Tibial nerve (tissue), 4 donors: ENCODE data around the gene IYD. TPM values are rescaled to one million over a fixed set of nuclear protein-coding genes. Genes with fewer than 3 reads are reported as not detected.

ENCODE experiments used
- DNase-seq, 2 donors: peaks; one replicate each; pipeline ENCODE4 v3.0.0-alpha.2; 2019; ENCODE audit warnings: low spot score in 2 of 2
- H3K27ac ChIP-seq, 4 donors: fragments of 200-600 bp; sonication (generic) in 3 of 4; one replicate each; pipeline ENCODE4 v1.5.1; 2017 to 2019; ENCODE audit warnings: mild to moderate bottlenecking in 1 of 4
- H3K27me3 ChIP-seq, 2 donors: fragments of 200-600 bp; sonication (generic) in 1 of 2; one replicate each; pipeline versions ENCODE4 v1.5.1 to v1.6.0; 2017 to 2019
- H3K36me3 ChIP-seq, 3 donors: fragments of 200-600 bp; sonication (generic); one replicate each; pipeline ENCODE4 v1.5.1; 2018 to 2019
- H3K4me1 ChIP-seq, 4 donors: fragments of 200-600 bp; sonication (generic) in 3 of 4; one replicate each; pipeline ENCODE4 v1.5.1; 2017 to 2019
- H3K4me3 ChIP-seq, 4 donors: fragments of 200-600 bp; sonication (generic) in 3 of 4; one replicate each; pipeline ENCODE4 v1.5.1; 2017 to 2019; ENCODE audit warnings: mild to moderate bottlenecking in 1 of 4, moderate library complexity in 1 of 4
- H3K9me3 ChIP-seq, 4 donors: fragments of 200-600 bp; sonication (generic) in 3 of 4; one replicate each; pipeline ENCODE4 v1.5.1; 2017 to 2019
- CTCF ChIP-seq, 5 experiments: fragments of 200-600 bp in 3 of 5; fragments of 450-650 bp in 2 of 5; sonication (generic) in 3 of 5; IDR thresholded peaks; one replicate each; pipeline ENCODE4 v1.5.1; 2016 to 2019; ENCODE audit warnings: antibody characterized with exemption in 5 of 5, mild to moderate bottlenecking in 3 of 5, moderate library complexity in 2 of 5
- EP300 ChIP-seq, 2 donors: sonication (generic); formaldehyde crosslinking; IDR thresholded peaks; one replicate each; pipeline ENCODE4 v1.6.1; 2017; ENCODE audit warnings: antibody characterized with exemption in 2 of 2, mild to moderate bottlenecking in 1 of 2
- POLR2A ChIP-seq, 2 donors: fragments of 450-650 bp; IDR thresholded peaks; one replicate each; pipeline ENCODE4 v1.6.1; 2017; ENCODE audit warnings: antibody characterized with exemption in 2 of 2, mild to moderate bottlenecking in 2 of 2, moderate library complexity in 2 of 2
- WGBS, 2 donors: methylation state at CpG; one replicate each; pipeline ENCODE4 v1.1.5; 2018; 5-methylcytosine and 5-hydroxymethylcytosine counted together
- total RNA-seq, 4 donors: library from RNA; depleted of rRNA; stranded (reverse); fragments of >200 nt; gene quantifications; one replicate each; pipeline ENCODE4 v1.1.0, GENCODE V29; 2016

Gene IYD
- total RNA-seq, 4 donors from 2014 or later, result under 0.01 TPM; not detected in 3

GRCh38 chr6:150394053-150394898, 25.5 kb downstream of the IYD start:
- H3K4me1 ChIP-seq, result no peaks in the 10 kb centered on the region
- DNase-seq, result no peak
- H3K27me3 ChIP-seq, result no peaks in the 10 kb centered on the region
- H3K4me3 ChIP-seq, result no peak overlapping the region
- H3K9me3 ChIP-seq, result no peaks in the 10 kb centered on the region
- H3K27ac ChIP-seq, result peak overlapping the region in 1 of 4 donors; percentile 25
- 53 to 62% methylated on average over 6 of the region's 6 CpGs for WGBS, 2 donors
- no peaks in the 10 kb centered on the region for H3K36me3 ChIP-seq
- TF ChIP-seq POLR2A (IDR thresholded peaks at IDR 0.05) (no peak), CTCF (IDR thresholded peaks at IDR 0.05) (no peak), EP300 (IDR thresholded peaks at IDR 0.05) (no peak)

- DNase-seq, result no peak
- Histone ChIP-seq H3K27me3 (no peaks in the 10 kb centered on the region), H3K4me1 (no peaks in the 10 kb centered on the region), H3K27ac (peak overlapping the region in 1 of 4 donors; percentile 25), H3K9me3 (no peaks in the 10 kb centered on the region), H3K36me3 (no peaks in the 10 kb centered on the region), H3K4me3 (no peak overlapping the region)
- 51 to 56% methylated on average over 3 of the region's 3 CpGs for WGBS, 2 donors
- TF ChIP-seq CTCF (IDR thresholded peaks at IDR 0.05) (no peak), EP300 (IDR thresholded peaks at IDR 0.05) (no peak), POLR2A (IDR thresholded peaks at IDR 0.05) (no peak)
These were observed 26.1 kb downstream of the IYD start for GRCh38 chr6:150394899-150395295.

- Histone ChIP-seq H3K27me3 (no peaks in the 10 kb centered on the region), H3K36me3 (no peaks in the 10 kb centered on the region), H3K9me3 (no peaks in the 10 kb centered on the region), H3K4me3 (no peak overlapping the region), H3K27ac (no peak overlapping the region), H3K4me1 (no peaks in the 10 kb centered on the region)
- TF ChIP-seq EP300 (IDR thresholded peaks at IDR 0.05), result no peak
- no peak for TF ChIP-seq POLR2A (IDR thresholded peaks at IDR 0.05)
- peak; percentile 60 to 74 (median 68) for TF ChIP-seq CTCF (IDR thresholded peaks at IDR 0.05)
- DNase-seq, result peak in 1 of 2 donors; percentile 49
- WGBS, 2 donors, result 57 to 71% methylated on average over 12 of the region's 12 CpGs
These were observed 26.7 kb downstream of the IYD start for GRCh38 chr6:150395388-150396009.

GRCh38 chr6:150403458-150404246, 34.8 kb downstream of the IYD start:
- peak in 1 of 2 donors; percentile 52 for DNase-seq
- 15% methylated on average over 5 of the region's 5 CpGs for WGBS, 2 donors
- TF ChIP-seq POLR2A (IDR thresholded peaks at IDR 0.05) (no peak), CTCF (IDR thresholded peaks at IDR 0.05) (no peak), EP300 (IDR thresholded peaks at IDR 0.05) (no peak)
- H3K36me3 ChIP-seq, result no peaks in the 10 kb centered on the region
- H3K4me3 ChIP-seq, result no peak overlapping the region
- H3K4me1 ChIP-seq, result peaks cover 0 to 16% (median 0%) of the 10 kb centered on the region in 4 donors
- no peaks in the 10 kb centered on the region for H3K27me3 ChIP-seq
- no peak overlapping the region for H3K27ac ChIP-seq
- H3K9me3 ChIP-seq, result peaks cover 0 to 6% (median 0%) of the 10 kb centered on the region in 4 donors
